SK-N-SH treated with all-trans-retinoic acid at 6 μM for 48 hours (cell line): ENCODE data around the gene ARHGAP25.

Source experiments
- BACH2 ChIP-seq: fragments of 250-450 bp; sonication (Bioruptor Pico); IDR thresholded peaks from 2 replicates; pipeline ENCODE4 v1.9.0; 2021; ENCODE audit warnings: mild to moderate bottlenecking, borderline replicate concordance
- PPARA ChIP-seq: fragments of 250-450 bp; sonication (Bioruptor Pico); IDR thresholded peaks from 2 replicates; pipeline ENCODE4 v1.5.0; 2020; ENCODE audit warnings: mild to moderate bottlenecking, borderline replicate concordance
- SNAI2 ChIP-seq: fragments of 250-450 bp; sonication (Bioruptor Pico); IDR thresholded peaks from 2 replicates; pipeline ENCODE4 v1.5.0; 2020; ENCODE audit warnings: mild to moderate bottlenecking, moderate library complexity
- TSHZ2 ChIP-seq: fragments of 250-450 bp; sonication (Bioruptor Pico); IDR thresholded peaks from 2 replicates; pipeline ENCODE4 v1.5.0; 2020; ENCODE audit warnings: mild to moderate bottlenecking, moderate library complexity
- ZC3H10 ChIP-seq: fragments of 250-450 bp; sonication (Bioruptor Pico); IDR thresholded peaks from 2 replicates; pipeline ENCODE4 v1.5.1; 2021; ENCODE audit warnings: mild to moderate bottlenecking, moderate library complexity

- TF ChIP-seq TSHZ2 (CRISPR knock-in tag), result no peak
- TF ChIP-seq ZC3H10 (CRISPR knock-in tag), result no peak
- TF ChIP-seq BACH2 (CRISPR knock-in tag), result no peak
- no peak for TF ChIP-seq SNAI2 (CRISPR knock-in tag)
- TF ChIP-seq PPARA (CRISPR knock-in tag), result no peak
Observed at GRCh38 chr2:68709421-68709911, 25.1 kb upstream of the ARHGAP25 start.
